ENCODE measurements around the gene PPP1R18.

Gene PPP1R18

GRCh38 chr6:30641048-30641447, 45.4 kb downstream of the PPP1R18 start:
- DNase-seq = peak in 2 of 3 donors; percentile 59 to 60
- Histone ChIP-seq H3K4me1 (ENCODE audit: control extremely low read depth in 1 of 4, control insufficient read depth in 4 of 4, insufficient read depth in 4 of 4, low read length in 3 of 4) (peaks cover 4 to 49% (median 39%) of the 10 kb centered on the region in 4 experiments), H3K27me3 (replicated peaks in 2 of 5; ENCODE audit: control insufficient read depth in 4 of 5, insufficient read depth in 5 of 5, low read length in 4 of 5) (no peaks in the 10 kb centered on the region), H3K9me3 (ENCODE audit: control extremely low read depth in 1 of 5, control insufficient read depth in 4 of 5, insufficient read depth in 2 of 5, low read depth in 1 of 5, low read length in 4 of 5) (no peaks in the 10 kb centered on the region), H3K27ac (ENCODE audit: insufficient read depth in 1 of 2, low read depth in 1 of 2, low read length in 2 of 2, poor library complexity in 1 of 2, severe bottlenecking in 2 of 2) (no peak overlapping the region), H3K4me3 (ENCODE audit: control insufficient read depth in 1 of 7, extremely low read depth in 1 of 7, insufficient read depth in 4 of 7, low read depth in 2 of 7, low read length in 6 of 7) (peak overlapping the region in 1 of 7 experiments; percentile 8), H3K36me3 (ENCODE audit: control insufficient read depth in 4 of 4, insufficient read depth in 4 of 4, low read length in 3 of 4) (peaks cover 6 to 42% (median 13%) of the 10 kb centered on the region in 4 experiments)
- CTCF ChIA-PET = interaction anchor here (0.7 to 7.6 kb wide), 15 partner anchors 10 to 159 kb away, joined by 3 to 97 read pairs (median 5); partner anchors contain the start of genes ATAT1, DHX16 and MRPS18B
- WGBS (ENCODE audit: insufficient coverage) = 0% methylated on average over 1 of the region's 1 CpG
- POLR2A ChIA-PET = interaction anchor here (0.5 to 1.0 kb wide), 3 partner anchors 24 to 507 kb away, joined by 3 to 7 read pairs (median 6); partner anchors contain the start of gene PPP1R10

- WGBS (ENCODE audit: insufficient coverage) = 27% methylated on average over 4 of the region's 10 CpGs
- peak in 2 of 3 donors; percentile 48 to 57 for DNase-seq
- no peak overlapping the region for H3K27ac ChIP-seq (ENCODE audit: insufficient read depth in 1 of 2, low read depth in 1 of 2, low read length in 2 of 2, poor library complexity in 1 of 2, severe bottlenecking in 2 of 2)
- H3K4me3 ChIP-seq (ENCODE audit: control insufficient read depth in 1 of 7, extremely low read depth in 1 of 7, insufficient read depth in 4 of 7, low read depth in 2 of 7, low read length in 6 of 7) = no peak overlapping the region
- no peaks in the 10 kb centered on the region for H3K9me3 ChIP-seq (ENCODE audit: control extremely low read depth in 1 of 5, control insufficient read depth in 4 of 5, insufficient read depth in 2 of 5, low read depth in 1 of 5, low read length in 4 of 5)
- POLR2A ChIA-PET = interaction anchor here (1.0 kb wide), 1 partner anchor 25 kb away, joined by 7 read pairs; no protein-coding TSS in a partner anchor
- CTCF ChIA-PET = interaction anchor here (0.6 to 7.6 kb wide), 16 partner anchors 11 to 158 kb away, joined by 3 to 97 read pairs (median 5); partner anchors contain the start of genes ATAT1, DHX16 and MRPS18B
- H3K27me3 ChIP-seq (replicated peaks in 2 of 5; ENCODE audit: control insufficient read depth in 4 of 5, insufficient read depth in 5 of 5, low read length in 4 of 5) = no peaks in the 10 kb centered on the region
- peaks cover 4 to 37% (median 14%) of the 10 kb centered on the region in 4 experiments for H3K36me3 ChIP-seq (ENCODE audit: control insufficient read depth in 4 of 4, insufficient read depth in 4 of 4, low read length in 3 of 4)
- peaks cover 4 to 44% (median 34%) of the 10 kb centered on the region in 4 experiments for H3K4me1 ChIP-seq (ENCODE audit: control extremely low read depth in 1 of 4, control insufficient read depth in 4 of 4, insufficient read depth in 4 of 4, low read length in 3 of 4)
Observed at GRCh38 chr6:30640481-30640880, 46.0 kb downstream of the PPP1R18 start.

GRCh38 chr6:30635834-30636233, 50.6 kb downstream of the PPP1R18 start:
- Histone ChIP-seq H3K27me3 (replicated peaks in 2 of 5; ENCODE audit: control insufficient read depth in 4 of 5, insufficient read depth in 5 of 5, low read length in 4 of 5) (no peaks in the 10 kb centered on the region), H3K9me3 (ENCODE audit: control extremely low read depth in 1 of 5, control insufficient read depth in 4 of 5, insufficient read depth in 2 of 5, low read depth in 1 of 5, low read length in 4 of 5) (no peaks in the 10 kb centered on the region), H3K27ac (ENCODE audit: insufficient read depth in 1 of 2, low read depth in 1 of 2, low read length in 2 of 2, poor library complexity in 1 of 2, severe bottlenecking in 2 of 2) (no peak overlapping the region), H3K4me3 (ENCODE audit: control insufficient read depth in 1 of 7, extremely low read depth in 1 of 7, insufficient read depth in 4 of 7, low read depth in 2 of 7, low read length in 6 of 7) (no peak overlapping the region), H3K4me1 (ENCODE audit: control extremely low read depth in 1 of 4, control insufficient read depth in 4 of 4, insufficient read depth in 4 of 4, low read length in 3 of 4) (peaks cover 0 to 11% (median 8%) of the 10 kb centered on the region in 4 experiments), H3K36me3 (ENCODE audit: control insufficient read depth in 4 of 4, insufficient read depth in 4 of 4, low read length in 3 of 4) (peaks cover 5 to 26% (median 14%) of the 10 kb centered on the region in 4 experiments)
- CTCF ChIA-PET = interaction anchor here (0.7 to 0.8 kb wide), 3 partner anchors 9 to 100 kb away, joined by 3 read pairs; partner anchors contain the start of gene ATAT1
- 96% methylated on average over 3 of the region's 3 CpGs for WGBS (ENCODE audit: insufficient coverage)
- POLR2A ChIA-PET = interaction anchor here (0.7 kb wide), 1 partner anchor 95 kb away, joined by 3 read pairs; no protein-coding TSS in a partner anchor
- no peak for DNase-seq

- peak within 1 kb of the TSS; percentile 62 to 95 (median 78) for H3K4me3 ChIP-seq (ENCODE audit: control insufficient read depth in 1 of 7, extremely low read depth in 1 of 7, insufficient read depth in 4 of 7, low read depth in 2 of 7, low read length in 6 of 7)
- CTCF ChIA-PET = interaction anchor here (0.7 to 11.0 kb wide), 15 partner anchors 9 to 104 kb away, joined by 3 to 97 read pairs (median 4); partner anchors contain the start of genes C6orf136, DHX16 and MRPS18B
- WGBS (ENCODE audit: insufficient coverage) = 0% methylated on average over 33 of the region's 36 CpGs
Observed at GRCh38 chr6:30626484-30627366, 59.7 kb downstream of the PPP1R18 start, which contains the start of gene ATAT1. Gene ATAT1, plus strand, starts transcription at chr6:30626874.

More at GRCh38 chr6:30626484-30627366, 59.7 kb downstream of the PPP1R18 start, which contains the start of gene ATAT1:
- POLR2A ChIA-PET = interaction anchor here (0.6 to 1.9 kb wide), 5 partner anchors 9 to 104 kb away, joined by 3 to 19 read pairs (median 4); partner anchors contain the start of genes MRPS18B and PPP1R10
- Histone ChIP-seq H3K36me3 (ENCODE audit: control insufficient read depth in 4 of 4, insufficient read depth in 4 of 4, low read length in 3 of 4) (peaks cover 8 to 67% (median 39%) of the 10 kb centered on the region in 4 experiments), H3K9me3 (ENCODE audit: control extremely low read depth in 1 of 5, control insufficient read depth in 4 of 5, insufficient read depth in 2 of 5, low read depth in 1 of 5, low read length in 4 of 5) (no peaks in the 10 kb centered on the region), H3K27me3 (replicated peaks in 2 of 5; ENCODE audit: control insufficient read depth in 4 of 5, insufficient read depth in 5 of 5, low read length in 4 of 5) (no peaks in the 10 kb centered on the region), H3K4me1 (ENCODE audit: control extremely low read depth in 1 of 4, control insufficient read depth in 4 of 4, insufficient read depth in 4 of 4, low read length in 3 of 4) (peaks cover 4 to 15% (median 14%) of the 10 kb centered on the region in 4 experiments), H3K27ac (ENCODE audit: insufficient read depth in 1 of 2, low read depth in 1 of 2, low read length in 2 of 2, poor library complexity in 1 of 2, severe bottlenecking in 2 of 2) (peak within 1 kb of the TSS; percentile 86 to 87)
- DNase-seq = peak; percentile 89 to 92 (median 91)
